OCI-LY7 (cell line): Measurements from ENCODE around the gene SNX27. TPM values are rescaled to one million over a fixed set of nuclear protein-coding genes. Genes with fewer than 3 reads are reported as not detected.

Experiments used
- BruUV-seq: library from RNA; stranded (reverse); fragments of 400-500 nt; replicated peaks from 2 replicates; lab custom pipeline; 2021; lab: Mats Ljungman, UMichigan
- CTCF ChIA-PET: fragments of 300-600 bp; sonication (Branson Sonifier 250); formaldehyde crosslinking; loops from one replicate; lab custom pipeline; 2022; ENCODE audit warnings: antibody characterized with exemption; ENCODE audit not compliant: unreplicated experiment; lab: Charles Lee
- POLR2A ChIA-PET: fragments of 300-600 bp; sonication (Branson Sonifier 250); formaldehyde crosslinking; loops from one replicate; lab custom pipeline; 2022; ENCODE audit warnings: antibody characterized with exemption; lab: Charles Lee
- DNase-seq: peaks from one replicate; pipeline ENCODE4 v3.0.0-alpha.2; 2015; ENCODE audit warnings: low spot score
- H2AFZ ChIP-seq: fragments of 200-600 bp; sonication (generic), shearing (Covaris generic); 2 replicates; pipeline ENCODE4 v1.6.1; 2014; ENCODE audit warnings: mild to moderate bottlenecking, antibody characterized with exemption, low read length, moderate library complexity
- H3K27ac ChIP-seq: fragments of 200-600 bp; sonication (generic); 2 replicates; pipeline ENCODE4 v1.5.1; 2014; ENCODE audit warnings: mixed run types, low read depth, mild to moderate bottlenecking, moderate library complexity, low read length, inconsistent platforms; ENCODE audit not compliant: poor library complexity, severe bottlenecking
- H3K36me3 ChIP-seq: fragments of 200-600 bp; sonication (generic); 2 replicates; pipeline ENCODE4 v1.6.1; 2014; ENCODE audit warnings: mild to moderate bottlenecking, antibody characterized with exemption, low read length, moderate library complexity, mixed read lengths; ENCODE audit not compliant: insufficient read depth
- H3K4me1 ChIP-seq: fragments of 200-600 bp; sonication (generic); 2 replicates; pipeline ENCODE4 v1.5.1; 2014; ENCODE audit warnings: mild to moderate bottlenecking, low read length; ENCODE audit not compliant: insufficient read depth, poor library complexity, severe bottlenecking
- H3K4me2 ChIP-seq: fragments of 200-600 bp; sonication (generic); 2 replicates; pipeline ENCODE4 v1.6.1; 2014; ENCODE audit warnings: mild to moderate bottlenecking, low read length
- H3K4me3 ChIP-seq: fragments of 200-600 bp; sonication (generic); 2 replicates; pipeline ENCODE4 v1.5.1; 2014; ENCODE audit warnings: mild to moderate bottlenecking, low read depth, low read length; ENCODE audit not compliant: poor library complexity, severe bottlenecking
- H3K79me2 ChIP-seq: fragments of 200-600 bp; sonication (generic); 2 replicates; pipeline ENCODE4 v1.6.1; 2016; ENCODE audit warnings: low read depth, mild to moderate bottlenecking, low read length, moderate library complexity, mixed read lengths; ENCODE audit not compliant: insufficient read depth
- H3K9me2 ChIP-seq: fragments of 200-600 bp; sonication (generic); 2 replicates; pipeline ENCODE4 v1.6.1; 2016; ENCODE audit warnings: mild to moderate bottlenecking, low read length, mixed read lengths; ENCODE audit not compliant: insufficient read depth
- H3K9me3 ChIP-seq: fragments of 200-600 bp; sonication (generic); 2 replicates; pipeline ENCODE4 v1.6.1; 2014; ENCODE audit warnings: mild to moderate bottlenecking, mixed run types, low read length, mixed read lengths
- H4K20me1 ChIP-seq: fragments of 200-600 bp; sonication (generic); 2 replicates; pipeline ENCODE4 v1.6.1; 2014; ENCODE audit warnings: mild to moderate bottlenecking, antibody characterized with exemption, low read length, moderate library complexity, mixed read lengths; ENCODE audit not compliant: insufficient read depth
- CTCF ChIP-seq: fragments of 200-600 bp; sonication (generic); conservative IDR thresholded peaks from 2 replicates; pipeline ENCODE4 v1.5.1; 2014; ENCODE audit warnings: mild to moderate bottlenecking, antibody characterized with exemption, low read length, moderate library complexity, mixed read lengths
- EZH2phosphoT487 ChIP-seq: fragments of 200-600 bp; sonication (generic); IDR thresholded peaks from 2 replicates; pipeline ENCODE4 v1.6.1; 2018; ENCODE audit warnings: low read depth, borderline replicate concordance, mild to moderate bottlenecking, mixed run types, antibody characterized with exemption, low read length, moderate library complexity, mixed read lengths
- intact Hi-C: fragments of 100-400 bp; cut with micrococcal nuclease; formaldehyde crosslinking; loops from one replicate; pipeline ENCODE4 v1.10.0; 2022; ENCODE audit not compliant: unreplicated experiment
- total RNA-seq, 2 experiments: library from RNA; depleted of rRNA in 1 of 2; stranded (reverse); fragments of >200 nt in 1 of 2; shearing (Covaris generic) in 1 of 2; gene quantifications; 2 replicates each; pipeline ENCODE4 v1.2.3, GENCODE V29; 2014 to 2022

Gene SNX27
- total RNA-seq, 2 experiments from 2014 or later = 16.4 to 32.0 TPM

DNA sequence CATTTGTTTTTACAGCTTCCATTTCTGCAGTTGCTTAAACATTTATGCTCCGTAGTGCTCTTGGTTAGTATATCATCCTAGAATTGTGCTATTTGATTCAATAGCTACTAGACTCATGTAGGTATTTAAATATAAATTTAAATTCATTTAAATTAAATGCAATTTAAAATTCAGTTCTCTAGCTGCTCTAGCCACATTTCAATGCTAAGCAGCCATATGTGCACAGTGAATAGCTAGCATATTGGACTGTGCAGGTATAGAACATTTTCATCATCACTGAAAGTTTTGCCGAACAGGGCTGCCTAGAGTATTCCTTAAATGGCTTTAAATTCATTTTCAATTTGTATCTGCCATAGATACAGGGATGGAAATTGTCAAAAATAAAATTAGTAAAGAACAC is 72.3 kb downstream of the SNX27 start:
- ChIA-PET CTCF (no interaction called here), POLR2A (interaction anchor here (1.0 to 1.2 kb wide), 2 partner anchors 29 to 173 kb away, joined by 3 read pairs; partner anchors contain the start of gene CGN)
- H3K36me3 ChIP-seq = peaks cover 16% of the 10 kb centered on the region; the same call in 1 of the 2 replicates

DNA sequence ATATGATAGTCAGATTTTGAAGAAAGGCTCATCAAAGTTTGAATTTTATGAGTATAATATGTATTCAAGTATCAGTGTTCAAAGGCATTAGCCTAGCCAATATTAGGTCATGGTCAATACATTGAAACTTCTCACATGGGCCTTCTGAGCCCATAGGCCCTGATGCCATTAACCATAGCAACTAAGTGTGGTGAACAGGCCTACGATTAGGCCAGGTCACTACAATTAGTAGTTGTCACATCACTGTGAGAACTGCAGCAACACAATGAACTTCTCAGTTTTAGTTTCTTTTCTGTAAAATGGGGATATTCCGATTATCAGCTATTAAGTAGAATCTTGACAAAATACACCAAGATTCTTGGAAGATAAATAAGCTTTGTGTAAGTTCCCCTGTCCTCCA is 74.7 kb downstream of the SNX27 start:
- Histone ChIP-seq H3K4me1 (no peaks in the 10 kb centered on the region), H3K36me3 (peaks cover 16% of the 10 kb centered on the region; the same call in 1 of the 2 replicates), H3K79me2 (no peaks in the 10 kb centered on the region), H3K4me2 (no peak overlapping the region), H3K9me3 (no peaks in the 10 kb centered on the region), H4K20me1 (no peaks in the 10 kb centered on the region), H3K4me3 (no peak overlapping the region), H3K9me2 (no peaks in the 10 kb centered on the region), H2AFZ (no peak overlapping the region), H3K27ac (no peak overlapping the region)
- no peak for DNase-seq
- POLR2A ChIA-PET = no interaction called here
- TF ChIP-seq EZH2phosphoT487 (no peak), CTCF (no peak)
- intact Hi-C loops = loop anchor here (5.0 kb wide), 1 partner anchor 54 kb away; no protein-coding TSS in a partner anchor
- no TSS peak for BruUV-seq
- CTCF ChIA-PET = no interaction called here

More for the DNA sequence above, 72.3 kb downstream of the SNX27 start:
- H3K4me3 ChIP-seq = no peak overlapping the region
- intact Hi-C loops = no loop called here
- H3K4me1 ChIP-seq = no peaks in the 10 kb centered on the region
- no peaks in the 10 kb centered on the region for H3K9me3 ChIP-seq
- H3K79me2 ChIP-seq = no peaks in the 10 kb centered on the region
- no peaks in the 10 kb centered on the region for H3K9me2 ChIP-seq
- H3K4me2 ChIP-seq = no peak overlapping the region
- TF ChIP-seq CTCF (no peak), EZH2phosphoT487 (no peak)
- no TSS peak for BruUV-seq
- no peak overlapping the region for H3K27ac ChIP-seq
- H2AFZ ChIP-seq = no peak overlapping the region
- no peak for DNase-seq
- H4K20me1 ChIP-seq = no peaks in the 10 kb centered on the region

DNA sequence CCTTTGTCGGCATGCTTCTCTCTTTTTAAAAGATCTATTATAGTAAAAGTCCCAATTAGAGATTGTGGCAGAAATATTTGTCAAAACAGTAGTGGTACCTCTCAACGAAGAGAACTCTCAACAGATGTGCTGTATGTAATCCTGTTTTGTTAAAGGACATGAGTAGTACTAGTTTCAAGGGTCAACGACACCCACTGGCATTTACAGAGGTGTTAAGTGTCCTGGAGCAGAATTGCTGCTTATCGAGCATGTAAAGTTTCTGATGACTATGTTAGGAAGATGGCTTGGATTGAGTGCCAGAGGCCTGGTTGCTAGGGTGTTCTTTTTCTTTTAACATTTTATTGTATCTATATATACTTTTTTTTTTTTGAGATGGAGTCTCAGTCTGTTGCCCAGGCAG is 77.6 kb downstream of the SNX27 start:
- ChIA-PET POLR2A (interaction anchor here (0.5 kb wide), 1 partner anchor 361 kb away, joined by 3 read pairs; no protein-coding TSS in a partner anchor), CTCF (no interaction called here)
- no peak for DNase-seq
- H3K9me2 ChIP-seq = no peaks in the 10 kb centered on the region
- TF ChIP-seq CTCF (no peak), EZH2phosphoT487 (no peak)
- intact Hi-C loops = loop anchor here (5.0 kb wide), 1 partner anchor 57 kb away; no protein-coding TSS in a partner anchor
- H2AFZ ChIP-seq = no peak overlapping the region
- no peaks in the 10 kb centered on the region for H3K79me2 ChIP-seq
- H3K4me1 ChIP-seq = no peaks in the 10 kb centered on the region
- BruUV-seq = no TSS peak
- H3K4me2 ChIP-seq = no peak overlapping the region
- no peaks in the 10 kb centered on the region for H3K9me3 ChIP-seq
- no peak overlapping the region for H3K4me3 ChIP-seq
- peaks cover 29% of the 10 kb centered on the region; the same call in 1 of the 2 replicates for H3K36me3 ChIP-seq
- no peak overlapping the region for H3K27ac ChIP-seq
- no peaks in the 10 kb centered on the region for H4K20me1 ChIP-seq
